ENCODE results near the gene ITPA. TPM values are rescaled to one million over a fixed set of nuclear protein-coding genes. Genes with fewer than 3 reads are reported as not detected.

The ITPA gene
- total RNA-seq, 4 donors from 2014 or later: 58.3 to 81.3 (median 68.2) TPM

DNA sequence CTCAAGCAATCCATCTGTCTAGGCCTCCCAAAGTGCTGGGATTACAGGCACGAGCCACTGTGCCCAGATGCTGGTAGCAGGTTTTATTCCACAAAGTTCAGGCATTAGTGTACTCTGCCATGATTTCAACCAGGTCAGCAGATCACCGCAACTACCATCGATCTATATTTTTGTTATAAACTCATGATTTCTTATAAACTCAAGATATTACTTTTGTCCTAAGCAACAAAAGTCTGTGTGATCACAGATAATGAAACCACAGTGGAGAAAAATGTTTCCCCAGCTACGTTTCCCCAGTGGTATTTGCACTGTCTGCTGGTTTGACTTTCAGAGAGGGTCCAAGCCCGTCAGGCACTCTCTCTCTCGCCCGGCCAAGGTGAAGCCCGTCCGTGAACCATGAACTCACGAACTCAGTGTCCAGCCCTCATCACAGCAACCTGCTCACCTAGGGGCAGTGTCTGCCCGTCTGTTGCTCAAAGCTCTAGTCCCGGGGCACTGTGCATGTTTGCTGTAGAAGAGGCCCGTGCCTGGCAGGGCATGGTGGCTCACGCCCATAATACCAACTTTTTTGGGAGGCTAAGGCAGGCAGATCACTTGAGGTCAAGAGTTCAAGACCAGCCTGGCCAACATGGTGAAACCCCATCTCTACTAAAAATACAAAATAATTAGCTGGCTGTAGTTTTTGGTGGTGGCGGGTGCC, 22.7 kb downstream of the ITPA start:
- H3K4me1 ChIP-seq: peaks cover 0 to 15% of the 10 kb centered on the region in 2 donors
- no peaks in the 10 kb centered on the region for H3K9me3 ChIP-seq
- DNase-seq: no peak
- TF ChIP-seq POLR2A (IDR thresholded peaks at IDR 0.05): no peak
- TF ChIP-seq CTCF (IDR thresholded peaks at IDR 0.05): no peak
- 93 to 97% methylated on average over 15 of the region's 15 CpGs for WGBS, 2 donors
- intact Hi-C loops (cut with DNase I): no loop called here
- H3K4me3 ChIP-seq (replicated peaks in 1 of 3): no peak overlapping the region
- no peaks in the 10 kb centered on the region for H3K27me3 ChIP-seq
- H3K27ac ChIP-seq: no peak overlapping the region
- H3K36me3 ChIP-seq: peaks cover 13 to 29% of the 10 kb centered on the region in 2 donors

DNA sequence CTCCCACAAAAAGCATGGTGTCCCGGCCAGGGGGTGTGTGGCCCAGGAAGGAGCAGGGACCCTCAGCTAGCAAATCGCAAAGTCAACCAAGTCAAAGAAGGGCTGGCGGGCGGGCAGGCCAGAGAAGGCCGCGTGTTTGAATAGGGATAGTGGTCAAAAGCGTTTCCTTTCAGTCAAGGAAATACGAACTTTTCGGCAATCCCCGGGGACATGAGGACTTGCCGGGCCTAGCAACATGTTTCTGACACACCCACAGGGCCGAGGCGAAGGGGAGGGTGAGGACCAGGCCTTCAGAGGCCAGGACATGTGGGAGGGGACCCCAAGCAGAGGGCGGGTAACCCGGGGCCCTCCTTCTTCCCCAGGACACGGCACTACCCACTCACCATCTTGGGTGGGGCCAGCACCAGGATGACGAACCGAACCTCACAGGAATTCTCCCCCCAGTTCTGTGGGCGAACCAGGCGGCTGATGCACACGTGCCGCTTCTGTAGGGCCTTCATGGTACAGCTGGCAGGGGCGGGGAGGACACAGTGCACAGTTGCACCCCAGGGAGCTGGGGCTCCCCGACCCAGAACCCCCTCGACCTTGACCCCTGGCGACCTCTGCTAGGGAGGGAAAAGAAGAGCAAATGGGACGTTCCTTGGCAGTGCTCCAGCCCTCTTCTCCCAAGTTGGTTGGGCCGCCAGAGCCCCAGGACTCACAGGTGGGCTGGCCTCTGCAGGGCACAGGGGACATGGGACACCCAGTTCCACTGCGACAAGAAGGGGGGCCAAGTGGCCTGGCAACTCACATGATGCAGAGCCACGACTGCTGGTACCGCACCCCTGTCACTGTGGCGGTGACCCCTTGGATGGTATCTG, 24.1 kb downstream of the ITPA start:
- H3K27ac ChIP-seq: no peak overlapping the region
- no peak for DNase-seq
- WGBS, 2 donors: 83 to 90% methylated on average over 20 to 26 of the region's 32 CpGs
- H3K27me3 ChIP-seq: no peaks in the 10 kb centered on the region
- H3K36me3 ChIP-seq: peaks cover 13 to 24% of the 10 kb centered on the region in 2 donors
- no peak for TF ChIP-seq CTCF (IDR thresholded peaks at IDR 0.05)
- H3K9me3 ChIP-seq: no peaks in the 10 kb centered on the region
- H3K4me3 ChIP-seq (replicated peaks in 1 of 3): no peak overlapping the region
- peaks cover 9 to 28% of the 10 kb centered on the region in 2 donors for H3K4me1 ChIP-seq
- intact Hi-C loops (cut with DNase I): no loop called here

DNA sequence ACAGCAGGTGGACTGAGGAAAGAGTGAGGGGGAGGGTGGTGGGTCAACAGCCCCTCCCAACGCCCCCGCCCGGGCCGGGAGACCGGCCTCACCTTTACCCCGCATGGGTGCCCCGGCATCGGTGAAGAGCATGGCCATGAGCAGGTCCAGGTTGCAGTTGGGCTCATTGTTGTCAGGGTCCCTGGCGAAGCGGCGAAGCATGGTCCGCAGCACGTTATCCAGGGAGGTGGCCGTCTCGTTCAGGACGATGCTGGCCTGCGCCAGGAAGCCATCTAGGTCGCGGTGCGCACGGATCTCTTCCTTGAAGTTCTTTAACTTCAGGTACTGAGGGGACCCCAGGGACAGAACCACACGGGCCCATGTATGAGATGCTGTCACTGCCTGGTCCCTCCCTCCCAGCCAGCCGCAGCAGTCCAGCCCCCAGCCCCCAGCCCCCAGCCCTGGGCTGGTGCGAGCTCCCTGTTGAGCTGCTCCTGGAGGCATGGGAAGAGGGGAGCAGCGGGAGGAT, 24.7 kb downstream of the ITPA start:
- no peak for DNase-seq
- no peaks in the 10 kb centered on the region for H3K27me3 ChIP-seq

GRCh38 chr20:3235666-3236324, 26.5 kb downstream of the ITPA start:
- Histone ChIP-seq H3K27ac (no peak overlapping the region), H3K9me3 (no peaks in the 10 kb centered on the region), H3K36me3 (peaks cover 8 to 10% of the 10 kb centered on the region in 2 donors), H3K27me3 (no peaks in the 10 kb centered on the region), H3K4me3 (replicated peaks in 1 of 3) (no peak overlapping the region), H3K4me1 (peaks cover 13 to 38% of the 10 kb centered on the region in 2 donors)
- no peak for DNase-seq
- 90 to 94% methylated on average over 1 to 4 of the region's 4 CpGs for WGBS, 2 donors
- TF ChIP-seq CTCF (IDR thresholded peaks at IDR 0.05): no peak
- TF ChIP-seq POLR2A (IDR thresholded peaks at IDR 0.05): no peak
- intact Hi-C loops (cut with DNase I): no loop called here

More for the DNA sequence above, 24.7 kb downstream of the ITPA start:
- no peak overlapping the region for H3K27ac ChIP-seq
- intact Hi-C loops (cut with DNase I): no loop called here
- H3K36me3 ChIP-seq: peaks cover 13 to 24% of the 10 kb centered on the region in 2 donors
- WGBS, 2 donors: 50 to 87% methylated on average over 2 to 7 of the region's 25 CpGs
- no peaks in the 10 kb centered on the region for H3K9me3 ChIP-seq
- TF ChIP-seq POLR2A (IDR thresholded peaks at IDR 0.05) (no peak), CTCF (IDR thresholded peaks at IDR 0.05) (no peak)
- peaks cover 9 to 30% of the 10 kb centered on the region in 2 donors for H3K4me1 ChIP-seq
- no peak overlapping the region for H3K4me3 ChIP-seq (replicated peaks in 1 of 3)
